ENCODE results near the gene HBS1L. TPM values are rescaled to one million over a fixed set of nuclear protein-coding genes. Genes with fewer than 3 reads are reported as not detected.

The HBS1L gene
- polyA plus RNA-seq, 1 donor from 2014 or later, result 103 TPM

- no peak overlapping the region for H3K4me3 ChIP-seq (ENCODE audit: low read length)
- no peaks in the 10 kb centered on the region for H3K79me2 ChIP-seq (replicated peaks; ENCODE audit: insufficient read depth, low read length)
- TF ChIP-seq EZH2 (IDR thresholded peaks at IDR 0.05; ENCODE audit: borderline replicate concordance, insufficient read depth, low read length, poor library complexity, severe bottlenecking), result no peak
- no peak for TF ChIP-seq REST (IDR thresholded peaks at IDR 0.05; ENCODE audit: borderline replicate concordance)
- TF ChIP-seq POLR2AphosphoS5 (IDR thresholded peaks at IDR 0.05), result no peak
- TF ChIP-seq RAD21 (conservative IDR thresholded peaks at IDR 0.05), result no peak
- no peak for TF ChIP-seq SMC3 (conservative IDR thresholded peaks at IDR 0.05; ENCODE audit: poor library complexity)
- TF ChIP-seq EP300 (conservative IDR thresholded peaks at IDR 0.05; ENCODE audit: poor library complexity, severe bottlenecking), result no peak
- no peak for TF ChIP-seq CTCF (IDR thresholded peaks at IDR 0.05; ENCODE audit: poor library complexity, severe bottlenecking)
- TF ChIP-seq TAF1 (IDR thresholded peaks at IDR 0.05; ENCODE audit: low read depth), result no peak
- TF ChIP-seq MXI1 (conservative IDR thresholded peaks at IDR 0.05; ENCODE audit: poor library complexity, severe bottlenecking), result no peak
- H3F3A ChIP-seq (ENCODE audit: insufficient read depth, low read length, poor library complexity, severe bottlenecking), result no peaks in the 10 kb centered on the region
- no peak overlapping the region for H3K9ac ChIP-seq (ENCODE audit: low read length)
- no peaks in the 10 kb centered on the region for H3K9me2 ChIP-seq (ENCODE audit: insufficient read depth, low read length)
- H4K20me1 ChIP-seq (ENCODE audit: insufficient read depth), result no peaks in the 10 kb centered on the region
- H3K4me2 ChIP-seq (ENCODE audit: low read length), result no peak overlapping the region
- H3K27me3 ChIP-seq (ENCODE audit: insufficient read depth, low read depth, low read length), result no peaks in the 10 kb centered on the region
- H2AFZ ChIP-seq (ENCODE audit: low read depth, low read length), result no peak overlapping the region
- no peaks in the 10 kb centered on the region for H3K9me3 ChIP-seq (ENCODE audit: low read length)
- no peak overlapping the region for H3K27ac ChIP-seq (ENCODE audit: low read length)
- H3K36me3 ChIP-seq (ENCODE audit: insufficient read depth, low read length), result no peaks in the 10 kb centered on the region
Observed at GRCh38 chr6:135012764-135013163, 41.9 kb downstream of the HBS1L start.

- TF ChIP-seq REST (IDR thresholded peaks at IDR 0.05; ENCODE audit: borderline replicate concordance) (no peak), POLR2AphosphoS5 (IDR thresholded peaks at IDR 0.05) (no peak), TAF1 (IDR thresholded peaks at IDR 0.05; ENCODE audit: low read depth) (no peak), SMC3 (conservative IDR thresholded peaks at IDR 0.05; ENCODE audit: poor library complexity) (no peak), MXI1 (conservative IDR thresholded peaks at IDR 0.05; ENCODE audit: poor library complexity, severe bottlenecking) (no peak), CTCF (IDR thresholded peaks at IDR 0.05; ENCODE audit: poor library complexity, severe bottlenecking) (no peak), RAD21 (conservative IDR thresholded peaks at IDR 0.05) (no peak), EZH2 (IDR thresholded peaks at IDR 0.05; ENCODE audit: borderline replicate concordance, insufficient read depth, low read length, poor library complexity, severe bottlenecking) (no peak), EP300 (conservative IDR thresholded peaks at IDR 0.05; ENCODE audit: poor library complexity, severe bottlenecking) (no peak)
- Histone ChIP-seq H3K9ac (ENCODE audit: low read length) (no peak overlapping the region), H3F3A (ENCODE audit: insufficient read depth, low read length, poor library complexity, severe bottlenecking) (no peaks in the 10 kb centered on the region), H3K9me2 (ENCODE audit: insufficient read depth, low read length) (no peaks in the 10 kb centered on the region), H3K36me3 (ENCODE audit: insufficient read depth, low read length) (no peaks in the 10 kb centered on the region), H4K20me1 (ENCODE audit: insufficient read depth) (no peaks in the 10 kb centered on the region), H3K79me2 (replicated peaks; ENCODE audit: insufficient read depth, low read length) (no peaks in the 10 kb centered on the region), H3K27me3 (ENCODE audit: insufficient read depth, low read depth, low read length) (no peaks in the 10 kb centered on the region), H3K4me2 (ENCODE audit: low read length) (no peak overlapping the region), H3K4me3 (ENCODE audit: low read length) (no peak overlapping the region), H2AFZ (ENCODE audit: low read depth, low read length) (no peak overlapping the region), H3K27ac (ENCODE audit: low read length) (no peak overlapping the region), H3K9me3 (ENCODE audit: low read length) (no peaks in the 10 kb centered on the region)
Observed at GRCh38 chr6:135012349-135012748, 42.3 kb downstream of the HBS1L start.
